Right hindlimb (tissue), 1 donor: ENCODE measurements around the gene TEX48.

Experiments used
- DNase-seq: peaks from one replicate; pipeline ENCODE4 v3.0.0-alpha.2; 2018

The TEX48 gene

GRCh38 chr9:114693248-114693855 lies 11.4 kb upstream of the TEX48 start:
- DNase-seq: no peak

GRCh38 chr9:114691956-114692295 lies 9.9 kb upstream of the TEX48 start:
- DNase-seq: no peak

GRCh38 chr9:114691046-114691955 lies 9.3 kb upstream of the TEX48 start:
- DNase-seq: no peak

- no peak for DNase-seq
Observed at GRCh38 chr9:114690308-114690707, 8.3 kb upstream of the TEX48 start.

- no peak for DNase-seq
Observed at GRCh38 chr9:114689813-114690212, 7.8 kb upstream of the TEX48 start.

- DNase-seq: no peak
Observed at GRCh38 chr9:114688909-114689610, 7.1 kb upstream of the TEX48 start.

GRCh38 chr9:114688379-114688778 lies 6.4 kb upstream of the TEX48 start:
- no peak for DNase-seq

- no peak for DNase-seq
Observed at GRCh38 chr9:114687034-114687433, 5.0 kb upstream of the TEX48 start.

GRCh38 chr9:114685951-114686350 lies 4.0 kb upstream of the TEX48 start:
- no peak for DNase-seq

GRCh38 chr9:114684036-114684435 lies 2.0 kb upstream of the TEX48 start:
- DNase-seq: no peak

GRCh38 chr9:114682846-114683245 lies 854 bp upstream of the TEX48 start:
- DNase-seq: no peak

GRCh38 chr9:114680259-114681001 lies 1.6 kb downstream of the TEX48 start:
- no peak for DNase-seq

GRCh38 chr9:114678795-114679194 lies 3.2 kb downstream of the TEX48 start:
- DNase-seq: no peak

- DNase-seq: no peak
Observed at GRCh38 chr9:114678130-114678529, 3.9 kb downstream of the TEX48 start.

- peak; percentile 35 for DNase-seq
Observed at GRCh38 chr9:114677418-114677817, 4.6 kb downstream of the TEX48 start.

GRCh38 chr9:114676901-114677300 lies 5.1 kb downstream of the TEX48 start:
- no peak for DNase-seq

- DNase-seq: no peak
Observed at GRCh38 chr9:114674798-114675540, 7.0 kb downstream of the TEX48 start.

GRCh38 chr9:114674076-114674797 lies 7.8 kb downstream of the TEX48 start:
- DNase-seq: no peak

- DNase-seq: no peak
Observed at GRCh38 chr9:114671605-114672004, 10.4 kb downstream of the TEX48 start.

GRCh38 chr9:114669961-114670360 lies 12.0 kb downstream of the TEX48 start:
- DNase-seq: no peak

GRCh38 chr9:114668146-114668545 lies 13.8 kb downstream of the TEX48 start:
- DNase-seq: no peak

- no peak for DNase-seq
Observed at GRCh38 chr9:114666851-114667250, 15.1 kb downstream of the TEX48 start.
